Suprapubic skin (tissue), 4 donors: ENCODE results near the gene ESM1. TPM values are rescaled to one million over a fixed set of nuclear protein-coding genes. Genes with fewer than 3 reads are reported as not detected.

Source experiments
- DNase-seq, 2 donors: peaks; one replicate each; pipeline ENCODE4 v3.0.0-alpha.2; 2019; ENCODE audit warnings: low spot score in 2 of 2
- H3K27ac ChIP-seq: fragments of 200-600 bp; sonication (generic); one replicate; pipeline ENCODE4 v1.5.1; 2019
- H3K27me3 ChIP-seq: fragments of 200-600 bp; sonication (generic); one replicate; pipeline ENCODE4 v1.5.1; 2019
- H3K36me3 ChIP-seq: fragments of 200-600 bp; sonication (generic); one replicate; pipeline ENCODE4 v1.5.1; 2019
- H3K4me1 ChIP-seq: fragments of 200-600 bp; sonication (generic); one replicate; pipeline ENCODE4 v1.5.1; 2019
- H3K4me3 ChIP-seq: fragments of 200-600 bp; sonication (generic); one replicate; pipeline ENCODE4 v1.5.1; 2019; ENCODE audit warnings: mild to moderate bottlenecking
- H3K9me3 ChIP-seq: fragments of 200-600 bp; sonication (generic); one replicate; pipeline ENCODE4 v1.5.1; 2019
- CTCF ChIP-seq, 2 donors: fragments of 200-600 bp in 1 of 2; fragments of 450-650 bp in 1 of 2; sonication (generic) in 1 of 2; IDR thresholded peaks; one replicate each; pipeline ENCODE4 v1.5.1; 2016 to 2019; ENCODE audit warnings: antibody characterized with exemption in 2 of 2, mild to moderate bottlenecking in 1 of 2, moderate library complexity in 1 of 2
- EP300 ChIP-seq: sonication (generic); formaldehyde crosslinking; IDR thresholded peaks from one replicate; pipeline ENCODE4 v1.6.1; 2017; ENCODE audit warnings: antibody characterized with exemption
- POLR2A ChIP-seq, 2 donors: fragments of 450-650 bp; IDR thresholded peaks; one replicate each; pipeline ENCODE4 v1.6.1; 2017; ENCODE audit warnings: antibody characterized with exemption in 2 of 2, mild to moderate bottlenecking in 2 of 2, moderate library complexity in 2 of 2
- POLR2AphosphoS5 ChIP-seq, 3 donors: sonication (generic); formaldehyde crosslinking; IDR thresholded peaks; one replicate each; pipeline ENCODE4 v1.6.1; 2017; ENCODE audit warnings: antibody characterized with exemption in 3 of 3
- WGBS: methylation state at CpG from one replicate; pipeline ENCODE4 v1.1.5; 2018; 5-methylcytosine and 5-hydroxymethylcytosine counted together
- total RNA-seq, 4 donors: library from RNA; depleted of rRNA; stranded (reverse); fragments of >200 nt; gene quantifications; one replicate each; pipeline ENCODE4 v1.1.0, GENCODE V29; 2016

ESM1 gene
- total RNA-seq, 4 donors from 2014 or later = 0.38 to 0.49 TPM; not detected in 2

- H3K27ac ChIP-seq = no peak overlapping the region
- no peaks in the 10 kb centered on the region for H3K36me3 ChIP-seq
- no peak for DNase-seq
- H3K27me3 ChIP-seq = peaks cover 31% of the 10 kb centered on the region
- WGBS = 66% methylated on average over 2 of the region's 2 CpGs
- peaks cover 10% of the 10 kb centered on the region for H3K4me1 ChIP-seq
- no peak for TF ChIP-seq POLR2AphosphoS5 (IDR thresholded peaks at IDR 0.05)
- no peak for TF ChIP-seq EP300
- no peak for TF ChIP-seq POLR2A (IDR thresholded peaks at IDR 0.05)
- TF ChIP-seq CTCF (IDR thresholded peaks at IDR 0.05) = no peak
- no peaks in the 10 kb centered on the region for H3K9me3 ChIP-seq
- no peak overlapping the region for H3K4me3 ChIP-seq
Measured at GRCh38 chr5:54988817-54989216, 3.4 kb upstream of the ESM1 start.

GRCh38 chr5:54988218-54988617, 2.8 kb upstream of the ESM1 start:
- Histone ChIP-seq H3K27me3 (peaks cover 37% of the 10 kb centered on the region), H3K27ac (no peak overlapping the region), H3K4me1 (peaks cover 10% of the 10 kb centered on the region), H3K4me3 (no peak overlapping the region), H3K9me3 (no peaks in the 10 kb centered on the region), H3K36me3 (no peaks in the 10 kb centered on the region)
- no peak for TF ChIP-seq EP300
- TF ChIP-seq POLR2AphosphoS5 (IDR thresholded peaks at IDR 0.05) = no peak
- no peak for TF ChIP-seq CTCF (IDR thresholded peaks at IDR 0.05)
- TF ChIP-seq POLR2A (IDR thresholded peaks at IDR 0.05) = no peak
- WGBS = 83% methylated on average over 1 of the region's 1 CpG
- DNase-seq = no peak

GRCh38 chr5:54986269-54986654, 869 bp upstream of the ESM1 start:
- Histone ChIP-seq H3K4me1 (peaks cover 10% of the 10 kb centered on the region), H3K9me3 (no peaks in the 10 kb centered on the region), H3K27ac (no peak overlapping the region), H3K36me3 (no peaks in the 10 kb centered on the region), H3K4me3 (no peak overlapping the region), H3K27me3 (peaks cover 45% of the 10 kb centered on the region)
- no peak for DNase-seq
- TF ChIP-seq POLR2A (IDR thresholded peaks at IDR 0.05) (no peak), EP300 (no peak), CTCF (IDR thresholded peaks at IDR 0.05) (no peak), POLR2AphosphoS5 (IDR thresholded peaks at IDR 0.05) (no peak)
- 37% methylated on average over 5 of the region's 5 CpGs for WGBS

- H3K27me3 ChIP-seq = peaks cover 57% of the 10 kb centered on the region
- no peak overlapping the region for H3K4me3 ChIP-seq
- no peaks in the 10 kb centered on the region for H3K36me3 ChIP-seq
- H3K4me1 ChIP-seq = peaks cover 10% of the 10 kb centered on the region
- H3K9me3 ChIP-seq = no peaks in the 10 kb centered on the region
- H3K27ac ChIP-seq = no peak overlapping the region
- no peak for TF ChIP-seq POLR2A (IDR thresholded peaks at IDR 0.05)
- TF ChIP-seq CTCF (IDR thresholded peaks at IDR 0.05) = no peak
- no peak for TF ChIP-seq EP300
- TF ChIP-seq POLR2AphosphoS5 (IDR thresholded peaks at IDR 0.05) = no peak
- WGBS = 47% methylated on average over 7 of the region's 7 CpGs
- DNase-seq = no peak
Measured at GRCh38 chr5:54981928-54982327, 3.5 kb downstream of the ESM1 start.

- Histone ChIP-seq H3K4me3 (no peak overlapping the region), H3K36me3 (no peaks in the 10 kb centered on the region), H3K27me3 (peaks cover 20% of the 10 kb centered on the region), H3K9me3 (no peaks in the 10 kb centered on the region), H3K4me1 (no peaks in the 10 kb centered on the region), H3K27ac (no peak overlapping the region)
- DNase-seq = no peak
- 35% methylated on average over 1 of the region's 1 CpG for WGBS
- no peak for TF ChIP-seq EP300
- TF ChIP-seq POLR2A (IDR thresholded peaks at IDR 0.05) = no peak
- no peak for TF ChIP-seq CTCF (IDR thresholded peaks at IDR 0.05)
- no peak for TF ChIP-seq POLR2AphosphoS5 (IDR thresholded peaks at IDR 0.05)
Measured at GRCh38 chr5:54975701-54976100, 9.7 kb downstream of the ESM1 start.
